A673 (cell line): Measurements from ENCODE around the gene ACACA. TPM values are rescaled to one million over a fixed set of nuclear protein-coding genes. Genes with fewer than 3 reads are reported as not detected.

Source experiments
- BruUV-seq: library from RNA; stranded (reverse); fragments of 400-500 nt; replicated peaks from 2 replicates; lab custom pipeline; 2021; lab: Mats Ljungman, UMichigan
- CTCF ChIA-PET: fragments of 300-600 bp; sonication (Branson Sonifier 250); formaldehyde crosslinking; loops from one replicate; lab custom pipeline; 2022; ENCODE audit warnings: antibody characterized with exemption; lab: Charles Lee
- POLR2A ChIA-PET: fragments of 300-600 bp; sonication (Branson Sonifier 250); formaldehyde crosslinking; loops from one replicate; lab custom pipeline; 2022; ENCODE audit warnings: antibody characterized with exemption; ENCODE audit not compliant: low non-redundant PET; lab: Charles Lee
- DNase-seq: peaks from one replicate; pipeline ENCODE4 v3.0.0-alpha.2; 2015; ENCODE audit warnings: low spot score
- H3K27ac ChIP-seq: fragments of 200-600 bp; sonication (generic); 2 replicates; pipeline ENCODE4 v1.5.1; 2016; ENCODE audit warnings: mixed run types, low read depth, mild to moderate bottlenecking, mixed read lengths, antibody characterized with exemption, low read length; ENCODE audit not compliant: poor library complexity, severe bottlenecking
- H3K27me3 ChIP-seq: fragments of 200-600 bp; sonication (generic); replicated peaks from 2 replicates; pipeline ENCODE4 v1.6.1; 2017; ENCODE audit warnings: mixed run types, low read depth, mild to moderate bottlenecking, mixed read lengths, antibody characterized with exemption, low read length; ENCODE audit not compliant: insufficient read depth, poor library complexity
- H3K36me3 ChIP-seq: fragments of 200-600 bp; sonication (generic); 2 replicates; pipeline ENCODE4 v1.6.1; 2016; ENCODE audit warnings: mixed run types, mild to moderate bottlenecking, mixed read lengths, antibody characterized with exemption, low read length; ENCODE audit not compliant: insufficient read depth, poor library complexity, severe bottlenecking
- H3K4me1 ChIP-seq: fragments of 200-600 bp; sonication (generic); 2 replicates; pipeline ENCODE4 v1.6.1; 2017; ENCODE audit warnings: mixed run types, mild to moderate bottlenecking, mixed read lengths, antibody characterized with exemption, low read length; ENCODE audit not compliant: insufficient read depth, poor library complexity, severe bottlenecking
- H3K4me3 ChIP-seq: fragments of 200-600 bp; sonication (generic); 2 replicates; pipeline ENCODE4 v1.5.1; 2016; ENCODE audit warnings: low read depth, mixed run types, mild to moderate bottlenecking, mixed read lengths, low read length; ENCODE audit not compliant: poor library complexity, severe bottlenecking
- H3K9me3 ChIP-seq: fragments of 200-600 bp; sonication (generic); 2 replicates; pipeline ENCODE4 v1.6.1; 2016; ENCODE audit warnings: mixed run types, low read depth, mild to moderate bottlenecking, mixed read lengths, antibody characterized with exemption, low read length; ENCODE audit not compliant: poor library complexity, severe bottlenecking
- CTCF ChIP-seq: fragments of 300-800, 200-600 bp; sonication (generic); conservative IDR thresholded peaks from 2 replicates; pipeline ENCODE4 v1.5.1; 2017; ENCODE audit warnings: low read depth, mild to moderate bottlenecking, antibody characterized with exemption, low read length, moderate library complexity, mixed read lengths
- EZH2 ChIP-seq: fragments of 200-600 bp; sonication (generic); IDR thresholded peaks from 2 replicates; pipeline ENCODE4 v1.6.1; 2017; ENCODE audit warnings: borderline replicate concordance, low read depth, mild to moderate bottlenecking, mixed read lengths, antibody characterized with exemption, low read length; ENCODE audit not compliant: poor library complexity, severe bottlenecking
- intact Hi-C: fragments of 100-400 bp; cut with micrococcal nuclease; formaldehyde crosslinking; loops from one replicate; pipeline ENCODE4 v1.10.0; 2022; ENCODE audit not compliant: unreplicated experiment
- total RNA-seq: library from RNA; stranded (reverse); gene quantifications from 2 replicates; pipeline ENCODE4 v1.2.3, GENCODE V29; 2021

Gene ACACA
- total RNA-seq, 1 experiment from 2014 or later: 68.3 TPM

GRCh38 chr17:37094391-37094790 is 312.2 kb downstream of the ACACA start:
- Histone ChIP-seq H3K36me3 (peaks cover 14% of the 10 kb centered on the region), H3K27me3 (no peaks in the 10 kb centered on the region), H3K4me1 (no peaks in the 10 kb centered on the region), H3K27ac (no peak overlapping the region), H3K4me3 (no peak overlapping the region), H3K9me3 (no peaks in the 10 kb centered on the region)
- ChIA-PET POLR2A (no interaction called here), CTCF (no interaction called here)
- intact Hi-C loops: no loop called here
- no TSS peak for BruUV-seq
- no peak for DNase-seq
- no peak for TF ChIP-seq CTCF
- TF ChIP-seq EZH2: no peak

- TF ChIP-seq CTCF (no peak), EZH2 (no peak)
- Histone ChIP-seq H3K4me1 (no peaks in the 10 kb centered on the region), H3K4me3 (no peak overlapping the region), H3K27ac (no peak overlapping the region), H3K27me3 (no peaks in the 10 kb centered on the region), H3K9me3 (no peaks in the 10 kb centered on the region), H3K36me3 (peaks cover 14% of the 10 kb centered on the region)
- intact Hi-C loops: no loop called here
- BruUV-seq: no TSS peak
- POLR2A ChIA-PET: no interaction called here
- CTCF ChIA-PET: no interaction called here
- no peak for DNase-seq
These were observed 313.9 kb downstream of the ACACA start for GRCh38 chr17:37092701-37093100.

- BruUV-seq: no TSS peak
- Histone ChIP-seq H3K4me1 (no peaks in the 10 kb centered on the region), H3K36me3 (peaks cover 9% of the 10 kb centered on the region), H3K27me3 (no peaks in the 10 kb centered on the region), H3K27ac (no peak overlapping the region), H3K9me3 (no peaks in the 10 kb centered on the region), H3K4me3 (no peak overlapping the region)
- intact Hi-C loops: no loop called here
- TF ChIP-seq CTCF (no peak), EZH2 (no peak)
- no peak for DNase-seq
- POLR2A ChIA-PET: no interaction called here
- CTCF ChIA-PET: no interaction called here
These were observed 314.6 kb downstream of the ACACA start for GRCh38 chr17:37092071-37092470.
